SJCRH30 (cell line): ENCODE results near the gene C10orf90. TPM values are rescaled to one million over a fixed set of nuclear protein-coding genes. Genes with fewer than 3 reads are reported as not detected.

ENCODE experiments used
- DNase-seq, 2 experiments: peaks; one replicate each; pipeline ENCODE4 v3.0.0-alpha.2; 2015 to 2020
- H3K27ac ChIP-seq: fragments of 250-450 bp; sonication (Bioruptor Pico); 2 replicates; pipeline ENCODE4 v1.5.1; 2020; ENCODE audit warnings: mild to moderate bottlenecking, moderate library complexity
- H3K27me3 ChIP-seq: fragments of 250-450 bp; sonication (Bioruptor Pico); 2 replicates; pipeline ENCODE4 v1.5.1; 2020; ENCODE audit warnings: mild to moderate bottlenecking, moderate library complexity
- H3K36me3 ChIP-seq: fragments of 250-450 bp; sonication (Bioruptor Pico); 2 replicates; pipeline ENCODE4 v1.5.1; 2020; ENCODE audit warnings: mild to moderate bottlenecking, moderate library complexity
- H3K4me1 ChIP-seq: fragments of 250-450 bp; sonication (Bioruptor Pico); 2 replicates; pipeline ENCODE4 v1.5.1; 2020; ENCODE audit warnings: mild to moderate bottlenecking, moderate library complexity
- H3K4me3 ChIP-seq: fragments of 250-450 bp; sonication (Bioruptor Pico); 2 replicates; pipeline ENCODE4 v1.5.1; 2020; ENCODE audit warnings: mild to moderate bottlenecking, moderate library complexity
- H3K9me3 ChIP-seq: fragments of 250-450 bp; sonication (Bioruptor Pico); replicated peaks from 2 replicates; pipeline ENCODE4 v1.5.1; 2020; ENCODE audit warnings: mild to moderate bottlenecking, moderate library complexity
- total RNA-seq: library from RNA; depleted of rRNA; stranded (reverse); fragments of >200 nt; shearing (Covaris generic); gene quantifications from 2 replicates; pipeline ENCODE4 v1.2.3, GENCODE V29; 2014

Gene C10orf90
- total RNA-seq, 1 experiment from 2014 or later = 0.12 TPM

- Histone ChIP-seq H3K27me3 (no peaks in the 10 kb centered on the region), H3K27ac (no peak overlapping the region), H3K9me3 (no peaks in the 10 kb centered on the region), H3K4me1 (no peaks in the 10 kb centered on the region), H3K36me3 (no peaks in the 10 kb centered on the region), H3K4me3 (no peak overlapping the region)
- DNase-seq = no peak
These were observed 76.4 kb downstream of the C10orf90 start for GRCh38 chr10:126593968-126594701.

GRCh38 chr10:126592901-126593300, 77.6 kb downstream of the C10orf90 start:
- Histone ChIP-seq H3K4me1 (no peaks in the 10 kb centered on the region), H3K27me3 (no peaks in the 10 kb centered on the region), H3K4me3 (no peak overlapping the region), H3K36me3 (no peaks in the 10 kb centered on the region), H3K9me3 (no peaks in the 10 kb centered on the region), H3K27ac (no peak overlapping the region)
- DNase-seq = no peak

- H3K27me3 ChIP-seq = no peaks in the 10 kb centered on the region
- H3K36me3 ChIP-seq = no peaks in the 10 kb centered on the region
- no peak overlapping the region for H3K27ac ChIP-seq
- no peak for DNase-seq
- no peaks in the 10 kb centered on the region for H3K4me1 ChIP-seq
- no peaks in the 10 kb centered on the region for H3K9me3 ChIP-seq
- no peak overlapping the region for H3K4me3 ChIP-seq
These were observed 82.5 kb downstream of the C10orf90 start for GRCh38 chr10:126588024-126588423.

GRCh38 chr10:126586878-126587277, 83.6 kb downstream of the C10orf90 start:
- H3K36me3 ChIP-seq = no peaks in the 10 kb centered on the region
- no peak overlapping the region for H3K27ac ChIP-seq
- no peaks in the 10 kb centered on the region for H3K27me3 ChIP-seq
- no peak overlapping the region for H3K4me3 ChIP-seq
- no peak for DNase-seq
- H3K4me1 ChIP-seq = no peaks in the 10 kb centered on the region
- H3K9me3 ChIP-seq = no peaks in the 10 kb centered on the region

- no peaks in the 10 kb centered on the region for H3K36me3 ChIP-seq
- no peak overlapping the region for H3K27ac ChIP-seq
- no peaks in the 10 kb centered on the region for H3K27me3 ChIP-seq
- no peaks in the 10 kb centered on the region for H3K9me3 ChIP-seq
- peaks cover 2% of the 10 kb centered on the region; the same call in 1 of the 2 replicates for H3K4me1 ChIP-seq
- no peak overlapping the region for H3K4me3 ChIP-seq
- DNase-seq = no peak
These were observed 84.4 kb downstream of the C10orf90 start for GRCh38 chr10:126586128-126586527.

- H3K36me3 ChIP-seq = no peaks in the 10 kb centered on the region
- H3K4me3 ChIP-seq = no peak overlapping the region
- no peak for DNase-seq
- peaks cover 2% of the 10 kb centered on the region; the same call in 1 of the 2 replicates for H3K4me1 ChIP-seq
- no peaks in the 10 kb centered on the region for H3K9me3 ChIP-seq
- no peak overlapping the region for H3K27ac ChIP-seq
- H3K27me3 ChIP-seq = no peaks in the 10 kb centered on the region
These were observed 85.1 kb downstream of the C10orf90 start for GRCh38 chr10:126585249-126586017.

- H3K36me3 ChIP-seq = no peaks in the 10 kb centered on the region
- peaks cover 2% of the 10 kb centered on the region; the same call in 1 of the 2 replicates for H3K4me1 ChIP-seq
- no peaks in the 10 kb centered on the region for H3K27me3 ChIP-seq
These were observed 85.7 kb downstream of the C10orf90 start for GRCh38 chr10:126584836-126585235.

GRCh38 chr10:126583552-126584200, 86.8 kb downstream of the C10orf90 start:
- Histone ChIP-seq H3K27me3 (no peaks in the 10 kb centered on the region), H3K4me3 (no peak overlapping the region), H3K4me1 (peaks cover 2% of the 10 kb centered on the region; the same call in 1 of the 2 replicates), H3K9me3 (no peaks in the 10 kb centered on the region), H3K27ac (no peak overlapping the region), H3K36me3 (no peaks in the 10 kb centered on the region)
- peak in 1 of 2 experiments; percentile 41 for DNase-seq

More at GRCh38 chr10:126584836-126585235, 85.7 kb downstream of the C10orf90 start:
- Histone ChIP-seq H3K27ac (no peak overlapping the region), H3K9me3 (no peaks in the 10 kb centered on the region), H3K4me3 (no peak overlapping the region)
- no peak for DNase-seq

- Histone ChIP-seq H3K9me3 (no peaks in the 10 kb centered on the region), H3K4me3 (peak overlapping the region; percentile 8; the same call in 1 of the 2 replicates)
These were observed 88.8 kb downstream of the C10orf90 start for GRCh38 chr10:126581648-126582046.

GRCh38 chr10:126580873-126581647, 89.4 kb downstream of the C10orf90 start:
- peaks cover 2% of the 10 kb centered on the region; the same call in 1 of the 2 replicates for H3K4me1 ChIP-seq
- no peak overlapping the region; the same call in 1 of the 2 replicates for H3K27ac ChIP-seq
- no peaks in the 10 kb centered on the region for H3K36me3 ChIP-seq
- no peaks in the 10 kb centered on the region for H3K27me3 ChIP-seq
- 0 out of 2 replicates have a peak overlapping the region, but pooled peaks have one; percentile 8 for H3K4me3 ChIP-seq
- H3K9me3 ChIP-seq = no peaks in the 10 kb centered on the region
- peak; percentile 26 to 55 for DNase-seq

More at GRCh38 chr10:126581648-126582046, 88.8 kb downstream of the C10orf90 start:
- DNase-seq = peak; percentile 46 to 63
- Histone ChIP-seq H3K36me3 (no peaks in the 10 kb centered on the region), H3K4me1 (peaks cover 2% of the 10 kb centered on the region; the same call in 1 of the 2 replicates), H3K27ac (no peak overlapping the region; the same call in 1 of the 2 replicates), H3K27me3 (no peaks in the 10 kb centered on the region)

- peaks cover under 1% of the 10 kb centered on the region; the same call in 1 of the 2 replicates for H3K4me1 ChIP-seq
- no peak overlapping the region for H3K27ac ChIP-seq
- no peak overlapping the region for H3K4me3 ChIP-seq
- no peaks in the 10 kb centered on the region for H3K9me3 ChIP-seq
- DNase-seq = no peak
- H3K27me3 ChIP-seq = no peaks in the 10 kb centered on the region
- no peaks in the 10 kb centered on the region for H3K36me3 ChIP-seq
These were observed 94.2 kb downstream of the C10orf90 start for GRCh38 chr10:126576336-126576735.

- no peaks in the 10 kb centered on the region for H3K9me3 ChIP-seq
- no peaks in the 10 kb centered on the region for H3K36me3 ChIP-seq
- no peak for DNase-seq
- no peaks in the 10 kb centered on the region for H3K27me3 ChIP-seq
- H3K27ac ChIP-seq = no peak overlapping the region
- no peak overlapping the region for H3K4me3 ChIP-seq
- H3K4me1 ChIP-seq = no peaks in the 10 kb centered on the region
These were observed 99.6 kb downstream of the C10orf90 start for GRCh38 chr10:126570621-126571602.

GRCh38 chr10:126570245-126570570, 100.3 kb downstream of the C10orf90 start:
- H3K36me3 ChIP-seq = no peaks in the 10 kb centered on the region
- no peaks in the 10 kb centered on the region for H3K27me3 ChIP-seq
- no peaks in the 10 kb centered on the region for H3K4me1 ChIP-seq
- no peak overlapping the region for H3K4me3 ChIP-seq
- DNase-seq = no peak
- H3K27ac ChIP-seq = no peak overlapping the region
- H3K9me3 ChIP-seq = no peaks in the 10 kb centered on the region
